IPS-20b (cell line): Measurements from ENCODE around the gene IMMT.

Experiments
- H3K27ac ChIP-seq: one replicate; pipeline ENCODE4 v1.5.1; 2013; ENCODE audit warnings: low read length
- H3K27me3 ChIP-seq: 2 replicates; pipeline ENCODE4 v1.6.1; 2013; ENCODE audit warnings: mild to moderate bottlenecking, low read length, inconsistent platforms; ENCODE audit not compliant: insufficient read depth
- H3K36me3 ChIP-seq: 2 replicates; pipeline ENCODE4 v1.6.1; 2013; ENCODE audit warnings: low read depth, mild to moderate bottlenecking, inconsistent platforms, low read length, moderate library complexity; ENCODE audit not compliant: insufficient read depth
- H3K4me1 ChIP-seq: 2 replicates; pipeline ENCODE4 v1.6.1; 2013; ENCODE audit warnings: mild to moderate bottlenecking, control low read depth, inconsistent platforms, low read length, moderate library complexity; ENCODE audit not compliant: insufficient read depth
- H3K4me3 ChIP-seq: 2 replicates; pipeline ENCODE4 v1.5.1; 2013; ENCODE audit warnings: mild to moderate bottlenecking, low read length, inconsistent platforms
- H3K9ac ChIP-seq: 2 replicates; pipeline ENCODE4 v1.6.1; 2013; ENCODE audit warnings: low read depth, mild to moderate bottlenecking, inconsistent platforms, low read length, moderate library complexity
- H3K9me3 ChIP-seq: 2 replicates; pipeline ENCODE4 v1.6.1; 2013; ENCODE audit warnings: mild to moderate bottlenecking, low read depth, low read length, inconsistent platforms; ENCODE audit not compliant: insufficient read depth

The IMMT gene

DNA sequence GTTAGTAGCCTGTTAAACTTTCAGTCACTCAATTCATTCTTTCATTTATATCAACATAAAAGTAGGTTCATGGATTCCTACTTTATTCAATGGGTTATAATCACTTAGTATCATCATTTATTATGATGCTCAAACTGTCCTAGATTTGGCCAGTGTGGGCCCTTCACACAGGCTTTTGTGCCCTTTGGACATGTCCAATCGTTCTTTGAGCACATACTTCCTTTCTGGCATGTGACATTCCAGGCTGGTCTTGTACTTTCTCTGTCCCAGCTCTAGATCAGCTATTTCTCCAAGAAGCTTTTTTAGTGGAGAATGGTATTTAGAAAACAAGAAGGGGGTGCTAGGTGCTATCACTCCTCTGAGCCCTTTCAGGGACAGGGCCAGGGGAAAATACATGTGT lies 101.0 kb downstream of the IMMT start:
- peaks cover 88% of the 10 kb centered on the region for H3K36me3 ChIP-seq
- H3K4me3 ChIP-seq = no peak overlapping the region
- no peaks in the 10 kb centered on the region for H3K9me3 ChIP-seq
- no peak overlapping the region for H3K27ac ChIP-seq
- no peaks in the 10 kb centered on the region for H3K27me3 ChIP-seq
- H3K9ac ChIP-seq = no peak overlapping the region
- no peaks in the 10 kb centered on the region for H3K4me1 ChIP-seq
